H1 (cell line): Measurements from ENCODE around the gene FGD5. TPM values are rescaled to one million over a fixed set of nuclear protein-coding genes. Genes with fewer than 3 reads are reported as not detected.

ENCODE experiments used
- RFX5 ChIP-seq: IDR thresholded peaks from 2 replicates; pipeline ENCODE4 v1.6.1; 2011; ENCODE audit warnings: low read depth, low read length, improper control_type of control experiment, borderline replicate concordance
- polyA plus RNA-seq, 7 experiments: library from polyadenylated mRNA; depleted of rRNA in 3 of 7; stranded (reverse) in 5 of 7; unstranded in 2 of 7; fragments of >200 nt in 5 of 7; fragments of 200-250 nt in 2 of 7; gene quantifications; 1 replicate in 5 of 7; 2 replicates in 1 of 7; 4 replicates in 1 of 7; pipeline versions ENCODE4 v1.2.1 to v1.2.3, GENCODE V29; 2011 to 2013; ENCODE audit warnings: missing spikeins in 2 of 7, mixed read lengths in 2 of 7
- total RNA-seq: library from RNA; stranded (reverse); fragmentation: NEBNext Ultra II Directional; extraction: Animal tissue kit (Norgen Biotek cat#: 25700); gene quantifications from 2 replicates; pipeline ENCODE4 v1.2.1, GENCODE V29; 2021

The FGD5 gene
- total and polyA plus RNA-seq, 2 of the 8 experiments (the other 6 are each of a cell fraction or from before 2014, with no cell fraction given) = 4.7 to 14.3 TPM

DNA sequence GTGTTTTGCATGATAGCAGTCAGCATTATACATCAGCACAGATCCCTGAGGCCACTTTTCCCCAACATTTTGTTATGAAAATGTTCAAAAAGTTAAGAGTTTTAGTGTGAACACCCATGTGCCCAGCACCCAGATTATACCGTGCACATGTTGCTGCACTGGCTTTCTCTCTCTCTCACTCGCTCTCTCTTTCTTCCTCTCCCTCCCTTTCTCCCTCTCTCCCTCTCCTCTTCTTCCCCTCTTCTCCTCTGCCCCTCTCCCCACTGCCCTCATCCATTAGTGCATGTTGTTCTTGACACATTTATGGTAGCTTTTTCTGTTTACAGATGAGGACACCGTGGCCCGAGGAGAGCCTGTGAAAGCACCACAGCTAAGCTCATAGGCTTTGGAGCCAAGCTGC lies 7.3 kb downstream of the FGD5 start (continued):
- no peak for TF ChIP-seq RFX5
